ENCODE measurements around the gene ERF. TPM values are rescaled to one million over a fixed set of nuclear protein-coding genes. Genes with fewer than 3 reads are reported as not detected.

ERF gene
- total RNA-seq, 1 donor from 2014 or later = 64.5 TPM

DNA sequence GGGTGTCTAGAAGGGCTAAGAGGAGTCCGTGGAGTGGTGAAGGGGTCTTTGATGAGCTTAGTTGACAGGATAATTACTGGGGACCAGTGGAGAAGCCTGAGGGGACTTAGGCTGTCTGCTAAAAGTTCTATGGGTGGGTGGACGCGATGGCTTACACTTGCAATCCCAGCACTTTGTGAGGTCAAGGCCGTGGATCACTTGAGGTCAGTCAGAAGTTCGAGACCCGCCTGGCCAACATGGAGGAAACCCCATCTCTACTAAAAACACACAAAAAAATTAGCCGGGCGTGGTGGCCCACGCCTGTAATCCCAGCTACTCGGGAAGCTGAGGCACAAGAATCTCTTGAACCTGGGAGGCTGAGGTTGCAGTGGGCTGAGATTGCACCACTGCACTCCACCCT, 9.7 kb downstream of the ERF start:
- Mint-ChIP-seq H3K27me3 (ENCODE audit: low read depth) (no peaks in the 10 kb centered on the region), H3K9me3 (ENCODE audit: low read depth) (no peaks in the 10 kb centered on the region), H3K36me3 (ENCODE audit: low read depth) (peaks cover 2% of the 10 kb centered on the region), H3K27ac (ENCODE audit: unreplicated experiment) (peak overlapping the region; percentile 96), H3K4me1 (ENCODE audit: low read depth) (peaks cover 59% of the 10 kb centered on the region), H3K4me3 (ENCODE audit: unreplicated experiment) (peak overlapping the region; percentile 82)
- no peak for TF ChIP-seq CTCF (IDR thresholded peaks at IDR 0.05)
- DNase-seq (ENCODE audit: low spot score) = no peak

DNA sequence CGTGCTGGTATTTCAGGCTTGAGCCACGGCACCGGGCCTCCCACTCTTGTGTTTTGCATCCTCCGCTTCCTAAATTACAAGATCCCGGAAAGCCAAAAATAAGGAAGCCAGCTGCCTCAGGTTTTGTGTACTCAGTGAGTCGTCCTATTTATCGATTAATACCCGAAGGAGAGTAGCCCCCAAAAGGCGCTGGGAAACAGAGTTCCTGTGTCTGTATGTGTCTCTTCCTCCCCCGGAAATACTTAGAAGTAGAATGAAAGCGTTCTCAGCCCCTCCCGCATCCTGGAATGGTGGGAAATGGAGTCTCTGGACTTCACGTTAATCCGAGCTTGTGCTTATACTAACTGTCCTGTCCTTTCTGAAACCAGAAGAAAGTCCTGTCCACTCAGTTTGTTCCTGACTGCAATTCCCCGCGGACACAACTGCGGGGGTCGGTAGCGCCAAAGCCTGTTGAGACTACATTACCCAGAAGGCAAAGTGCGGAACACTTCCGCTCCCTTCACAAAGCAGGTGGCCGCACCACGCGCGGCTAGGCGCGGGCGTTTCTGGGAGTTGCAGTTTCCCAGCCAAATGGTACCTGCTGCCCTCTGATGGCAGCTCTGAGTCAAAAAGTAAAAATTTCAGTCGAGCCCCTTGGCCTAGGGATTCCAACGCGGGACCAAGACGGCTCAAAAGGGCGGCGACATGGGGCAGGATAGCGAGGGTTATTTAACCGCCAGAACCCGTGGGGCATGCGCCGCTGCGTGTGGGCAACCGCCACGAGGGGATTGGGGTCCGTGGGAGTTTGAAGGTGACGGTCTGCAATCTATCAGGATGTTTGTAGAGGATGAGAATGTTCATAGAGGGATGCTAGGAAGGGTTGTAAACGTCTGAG, 10.3 kb downstream of the ERF start:
- no peaks in the 10 kb centered on the region for H3K27me3 Mint-ChIP-seq (ENCODE audit: low read depth)
- no peaks in the 10 kb centered on the region for H3K36me3 Mint-ChIP-seq (ENCODE audit: low read depth)
- H3K27ac Mint-ChIP-seq (ENCODE audit: unreplicated experiment) = peak overlapping the region; percentile 96
- TF ChIP-seq CTCF (IDR thresholded peaks at IDR 0.05) = peak; percentile 87
- H3K4me1 Mint-ChIP-seq (ENCODE audit: low read depth) = peaks cover 60% of the 10 kb centered on the region
- DNase-seq (ENCODE audit: low spot score) = no peak
- H3K4me3 Mint-ChIP-seq (ENCODE audit: unreplicated experiment) = peak overlapping the region; percentile 82
- H3K9me3 Mint-ChIP-seq (ENCODE audit: low read depth) = no peaks in the 10 kb centered on the region

DNA sequence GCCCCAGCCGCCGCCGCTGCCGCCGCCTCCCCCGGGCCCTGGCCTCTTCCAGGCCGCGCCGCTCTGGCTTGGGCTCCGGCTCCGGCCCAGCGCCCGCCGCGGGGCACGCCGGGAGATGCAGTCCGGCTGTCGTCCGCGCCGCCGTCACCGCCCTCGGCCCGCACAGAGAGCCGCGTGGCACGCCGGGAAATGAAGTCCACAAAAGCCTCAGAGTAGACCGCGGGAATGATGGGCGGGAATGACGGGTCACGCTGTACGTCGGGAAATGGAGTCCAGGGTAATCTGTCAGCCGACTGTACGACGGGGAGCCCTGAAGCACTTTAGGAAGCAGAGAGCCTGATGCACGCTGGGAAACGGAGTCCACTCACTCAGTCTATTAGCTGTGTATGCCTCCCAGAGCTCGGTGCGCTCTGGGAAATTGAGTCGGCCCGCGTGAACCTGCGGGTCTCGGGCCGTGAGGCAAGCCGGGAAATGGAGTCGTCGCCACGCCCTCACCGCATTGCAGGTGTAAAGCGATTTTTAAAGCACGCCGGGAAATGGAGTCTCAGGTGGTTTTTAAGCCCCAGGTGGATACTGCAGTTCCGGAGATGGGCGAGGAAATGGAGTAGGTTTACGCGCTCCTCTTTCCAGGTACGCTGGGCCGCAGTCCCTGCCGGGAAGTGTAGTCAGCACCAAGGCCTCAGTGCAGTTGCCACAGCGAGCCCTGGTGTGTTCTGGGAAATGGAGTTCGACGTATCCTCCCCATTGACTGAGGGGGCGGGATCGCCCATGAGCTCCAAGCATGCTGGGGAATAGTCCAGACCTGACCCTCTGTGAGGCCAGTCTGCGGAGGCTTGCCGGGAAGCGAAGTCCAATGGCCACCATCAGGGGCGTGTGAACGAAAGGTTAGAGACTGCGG, 12.2 kb downstream of the ERF start, which contains the start of gene GSK3A:
Gene GSK3A (minus strand): TSS at position 91 of the 898 bp plus-strand sequence. CDS start 137 bp downstream, outside the sequence.
- H3K4me3 Mint-ChIP-seq (ENCODE audit: unreplicated experiment) = peak within 1 kb of the TSS; percentile 90
- no peak for DNase-seq (ENCODE audit: low spot score)
- peaks cover 3% of the 10 kb centered on the region for H3K36me3 Mint-ChIP-seq (ENCODE audit: low read depth)
- H3K27me3 Mint-ChIP-seq (ENCODE audit: low read depth) = no peaks in the 10 kb centered on the region
- no peak for TF ChIP-seq CTCF (IDR thresholded peaks at IDR 0.05)
- H3K4me1 Mint-ChIP-seq (ENCODE audit: low read depth) = peaks cover 61% of the 10 kb centered on the region
- no peaks in the 10 kb centered on the region for H3K9me3 Mint-ChIP-seq (ENCODE audit: low read depth)
- peak within 1 kb of the TSS; percentile 96 for H3K27ac Mint-ChIP-seq (ENCODE audit: unreplicated experiment)

DNA sequence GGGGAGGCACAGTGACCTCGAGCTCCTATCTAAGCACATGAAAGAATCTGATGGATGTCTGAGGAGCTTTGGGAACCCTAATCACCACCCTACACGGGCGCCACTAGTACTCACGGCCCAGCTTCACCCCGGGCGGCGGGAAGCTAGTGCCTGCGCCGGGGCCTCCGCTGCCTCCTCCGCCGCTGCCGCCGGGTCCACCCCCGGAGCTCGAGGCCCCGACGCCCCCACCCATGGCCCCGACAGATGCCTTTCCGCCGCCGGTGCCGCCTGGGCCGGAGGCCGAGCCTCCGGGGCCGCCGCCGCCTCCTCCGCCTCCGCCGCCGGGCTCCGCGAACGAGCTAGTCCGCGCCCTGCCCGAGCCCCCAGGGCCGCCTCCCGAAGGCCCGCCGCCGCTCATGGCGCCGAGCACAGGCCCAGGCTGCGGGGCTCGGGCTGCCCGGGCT, 12.8 kb downstream of the ERF start:
- H3K27ac Mint-ChIP-seq (ENCODE audit: unreplicated experiment) = peak overlapping the region; percentile 85
- no peaks in the 10 kb centered on the region for H3K27me3 Mint-ChIP-seq (ENCODE audit: low read depth)
- peaks cover 3% of the 10 kb centered on the region for H3K36me3 Mint-ChIP-seq (ENCODE audit: low read depth)
- no peaks in the 10 kb centered on the region for H3K9me3 Mint-ChIP-seq (ENCODE audit: low read depth)
- peaks cover 59% of the 10 kb centered on the region for H3K4me1 Mint-ChIP-seq (ENCODE audit: low read depth)
- H3K4me3 Mint-ChIP-seq (ENCODE audit: unreplicated experiment) = peak overlapping the region; percentile 90
- no peak for DNase-seq (ENCODE audit: low spot score)
- TF ChIP-seq CTCF (IDR thresholded peaks at IDR 0.05) = no peak

GRCh38 chr19:42241279-42241678, 13.6 kb downstream of the ERF start:
- Mint-ChIP-seq H3K27ac (ENCODE audit: unreplicated experiment) (no peak overlapping the region), H3K4me3 (ENCODE audit: unreplicated experiment) (peak overlapping the region; percentile 90), H3K4me1 (ENCODE audit: low read depth) (peaks cover 51% of the 10 kb centered on the region), H3K9me3 (ENCODE audit: low read depth) (no peaks in the 10 kb centered on the region), H3K27me3 (ENCODE audit: low read depth) (no peaks in the 10 kb centered on the region), H3K36me3 (ENCODE audit: low read depth) (peaks cover 5% of the 10 kb centered on the region)
- no peak for DNase-seq (ENCODE audit: low spot score)
- TF ChIP-seq CTCF (IDR thresholded peaks at IDR 0.05) = no peak

Data from chondrocyte (in vitro differentiated cells).